NCI-H526 (cell line): ENCODE measurements around the gene SYT2.
"Not testable (repeated sequence)": the region's sequence is repeated elsewhere in the genome, so short reads cannot be mapped to it uniquely, and the experiment has no call there.

ENCODE experiments used
- DNase-seq, 2 experiments: peaks; one replicate each; lab custom pipeline; 2025; lab: John Stamatoyannopoulos, UW

SYT2 gene

DNA sequence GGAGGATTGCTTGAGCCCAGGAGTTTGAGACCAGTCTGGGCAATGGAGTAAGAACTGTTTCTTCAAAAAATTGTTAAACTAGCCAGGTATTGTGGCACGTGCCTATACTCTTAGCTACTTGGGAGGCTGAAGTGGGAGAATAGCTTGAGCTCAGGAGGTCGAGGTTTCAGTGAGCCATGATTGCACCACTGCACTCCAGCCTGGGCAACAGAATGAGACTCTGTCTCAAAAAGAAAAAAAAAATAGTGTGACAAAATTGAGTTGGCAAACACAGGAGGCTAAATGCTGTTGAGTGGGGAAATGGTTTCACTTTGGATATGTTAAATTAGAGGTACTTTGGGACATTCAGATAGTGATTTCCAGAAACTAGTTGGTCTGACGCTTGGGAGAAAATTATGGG, 163.9 kb downstream of the SYT2 start:
- not testable (repeated sequence) for DNase-seq

DNA sequence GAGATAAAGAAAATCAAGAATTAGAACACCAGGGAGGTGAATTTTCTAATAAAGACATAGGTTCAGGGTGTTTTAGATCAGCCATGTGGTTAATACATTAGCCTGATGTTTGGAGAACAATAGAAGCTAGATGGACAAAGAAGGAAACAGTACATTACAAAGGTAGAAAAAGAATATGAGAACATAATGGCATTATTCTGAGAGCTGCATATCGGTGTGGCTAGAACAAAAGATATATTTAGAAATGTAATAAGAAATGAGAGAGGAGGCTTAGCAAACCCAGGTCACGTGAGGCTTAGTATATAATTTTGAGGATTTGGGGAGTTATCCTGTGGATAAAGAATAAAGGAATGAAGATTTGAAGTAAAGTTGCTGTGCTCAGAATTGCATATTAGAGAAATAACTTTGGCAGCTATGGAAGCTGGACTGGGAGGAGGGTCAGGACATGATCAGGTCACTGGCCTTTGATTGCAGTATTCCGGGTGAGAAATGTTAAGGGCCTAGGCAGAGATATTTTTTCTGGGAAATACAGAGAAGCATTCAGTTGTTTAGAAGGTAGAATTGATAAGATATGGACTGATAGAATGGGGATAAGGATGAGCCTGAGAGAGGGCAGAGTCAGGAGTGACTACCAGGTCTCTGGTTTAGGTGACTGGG, 164.5 kb downstream of the SYT2 start:
- DNase-seq = not testable (repeated sequence)

DNA sequence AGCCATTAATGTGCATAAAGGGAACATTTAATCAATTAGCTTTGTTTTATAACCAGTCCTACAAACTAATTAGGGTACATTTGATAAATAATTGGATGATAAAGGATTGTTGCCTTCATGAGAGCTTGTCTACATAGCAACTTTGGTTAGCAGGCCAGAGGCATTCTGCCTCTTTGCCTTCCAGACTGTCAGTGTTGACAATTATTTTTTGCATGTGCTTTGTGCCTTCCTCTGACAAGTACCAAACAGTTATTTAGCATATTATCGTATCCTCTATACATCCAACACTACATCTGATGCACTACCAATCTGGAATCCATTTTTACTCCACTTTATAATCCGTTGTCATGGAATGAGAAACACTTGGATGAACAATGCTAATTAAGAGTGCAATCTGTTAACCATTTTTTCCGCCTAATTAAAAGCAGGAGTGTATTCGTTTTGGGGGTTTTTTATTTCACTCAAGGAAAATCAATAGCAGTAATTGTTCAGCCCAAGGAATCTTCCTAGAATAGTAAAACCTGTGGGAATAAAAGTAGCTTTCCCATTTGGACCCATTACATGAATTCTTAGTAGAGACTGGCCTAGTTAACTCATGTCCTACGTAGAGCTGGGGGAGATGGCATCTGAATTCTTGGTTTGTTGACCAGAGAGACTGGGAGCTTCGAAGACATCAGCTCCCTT, 165.3 kb downstream of the SYT2 start:
- not testable (repeated sequence) for DNase-seq

DNA sequence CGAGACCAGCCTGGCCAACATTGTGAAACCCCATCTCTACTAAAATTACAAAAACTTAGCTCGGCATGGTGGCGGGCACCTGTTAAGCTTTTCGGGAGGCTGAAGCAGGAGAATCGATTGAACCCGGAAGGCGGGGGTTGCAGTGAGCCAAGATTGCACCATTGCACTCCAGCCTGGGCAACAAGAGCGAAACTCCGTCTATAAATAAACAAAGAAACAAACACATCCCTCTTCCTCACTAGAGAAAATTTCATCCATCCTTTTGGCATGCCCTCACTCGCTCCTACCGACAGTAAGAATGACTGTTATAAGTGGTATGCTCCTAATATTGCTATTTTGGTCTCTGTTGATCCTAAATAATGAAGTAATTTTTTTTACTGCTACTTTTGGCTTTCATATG, 166.7 kb downstream of the SYT2 start:
- DNase-seq = not testable (repeated sequence)

DNA sequence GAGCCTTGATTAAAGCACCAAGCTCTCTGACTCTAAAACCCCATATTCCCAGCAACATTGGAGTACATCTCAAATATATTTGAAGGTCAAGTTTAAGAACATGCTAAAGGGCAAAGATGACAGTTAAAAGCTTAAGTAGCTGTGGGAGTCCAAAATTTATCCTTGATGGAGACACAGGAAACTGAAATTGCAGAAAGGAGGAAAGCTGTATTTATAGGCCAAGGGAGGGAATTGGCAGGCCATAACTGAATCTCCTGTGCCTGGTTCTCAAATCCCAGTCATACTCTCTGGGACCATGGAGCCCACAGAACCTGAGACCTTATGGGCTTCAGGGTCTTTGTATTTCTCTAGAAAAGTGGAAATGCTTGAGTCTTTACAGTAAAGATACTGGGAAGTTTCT, 167.8 kb downstream of the SYT2 start:
- not testable (repeated sequence) for DNase-seq

DNA sequence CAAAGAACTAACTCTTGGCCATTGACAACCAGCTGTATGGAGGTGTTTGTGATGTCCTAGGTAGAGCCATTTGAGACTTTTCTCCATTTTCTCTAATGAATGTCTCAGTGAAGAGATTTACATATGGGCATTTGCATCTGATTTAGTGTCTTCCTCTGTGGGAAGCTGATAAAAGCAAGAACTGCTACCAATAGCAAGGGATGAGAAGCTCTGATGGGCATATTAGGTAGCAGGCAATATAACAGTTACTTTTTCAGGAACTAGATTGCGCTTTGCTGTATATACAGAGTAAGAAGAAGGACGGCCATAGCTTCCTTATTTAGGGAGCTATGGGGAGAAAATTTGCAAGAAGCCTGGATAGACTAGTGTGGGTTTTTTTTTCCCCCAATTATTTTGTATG, 169.4 kb downstream of the SYT2 start:
- peak; percentile 15 to 42 for DNase-seq
